H1 (cell line): ENCODE data around the gene NLRC5. TPM values are rescaled to one million over a fixed set of nuclear protein-coding genes. Genes with fewer than 3 reads are reported as not detected.

Source experiments
- CTCF ChIA-PET: fragments of 300-600 bp; sonication (Branson Sonifier 250); formaldehyde crosslinking; loops from one replicate; lab custom pipeline; 2021; ENCODE audit not compliant: partially characterized antibody; lab: Charles Lee
- POLR2A ChIA-PET: fragments of 300-600 bp; sonication (Branson Sonifier 250); formaldehyde crosslinking; loops from one replicate; lab custom pipeline; 2021; ENCODE audit warnings: inconsistent platforms; ENCODE audit not compliant: partially characterized antibody; lab: Charles Lee
- DNase-seq, 2 experiments: peaks; one replicate each; pipeline versions ENCODE4 v3.0.0 to v3.0.0-alpha.2; 2010 to 2022; ENCODE audit warnings: low spot score in 2 of 2, low read depth in 1 of 2, mixed read lengths in 1 of 2
- FAIRE-seq: peaks from 2 replicates; lab custom pipeline; 2011; peaks lifted over from hg19 to GRCh38; lab: Jason Lieb, UNC
- H2AFZ ChIP-seq: 2 replicates; pipeline ENCODE4 v1.8.1; 2012; ENCODE audit warnings: low read length, inconsistent platforms
- H2AK5ac ChIP-seq: 2 replicates; pipeline ENCODE4 v1.6.1; 2013; ENCODE audit warnings: low read depth, low read length
- H2BK120ac ChIP-seq: replicated peaks from 2 replicates; pipeline ENCODE3; 2013; ENCODE audit warnings: low read depth, low read length, inconsistent platforms
- H2BK12ac ChIP-seq: 2 replicates; pipeline ENCODE4 v1.6.1; 2013; ENCODE audit warnings: low read depth, low read length
- H2BK15ac ChIP-seq: 2 replicates; pipeline ENCODE4 v1.6.1; 2013; ENCODE audit warnings: low read length
- H2BK20ac ChIP-seq: 2 replicates; pipeline ENCODE4 v1.6.1; 2013; ENCODE audit warnings: low read length
- H2BK5ac ChIP-seq: 2 replicates; pipeline ENCODE4 v1.6.1; 2013; ENCODE audit warnings: low read depth, low read length
- H3K14ac ChIP-seq: 2 replicates; pipeline ENCODE4 v1.6.1; 2013; ENCODE audit warnings: inconsistent platforms; ENCODE audit not compliant: insufficient read length
- H3K18ac ChIP-seq: 2 replicates; pipeline ENCODE4 v1.6.1; 2013; ENCODE audit warnings: low read length; ENCODE audit errors: extremely low read depth
- H3K23ac ChIP-seq: 2 replicates; pipeline ENCODE4 v1.6.1; 2013; ENCODE audit warnings: inconsistent platforms; ENCODE audit not compliant: insufficient read length
- H3K23me2 ChIP-seq: 2 replicates; pipeline ENCODE4 v1.6.1; 2013; ENCODE audit warnings: low read depth, low read length
- H3K27ac ChIP-seq: 2 replicates; pipeline ENCODE4 v1.6.1; 2011; ENCODE audit warnings: low read depth, low read length, inconsistent platforms
- H3K27me3 ChIP-seq, 4 experiments: replicated peaks in 1 of 4; 1 replicate in 1 of 4; 2 replicates in 3 of 4; pipeline versions ENCODE4 v1.6.1 to v1.8.1; 2011 to 2013; ENCODE audit warnings: low read length in 3 of 4, mild to moderate bottlenecking in 3 of 4, inconsistent platforms in 2 of 4, mixed read lengths in 2 of 4, moderate library complexity in 1 of 4; ENCODE audit not compliant: control insufficient read depth in 3 of 4, insufficient read depth in 3 of 4; ENCODE audit errors: extremely low read depth in 1 of 4
- H3K36me3 ChIP-seq, 4 experiments: 2 replicates each; pipeline versions ENCODE4 v1.6.1 to v1.8.1; 2011 to 2013; ENCODE audit warnings: mild to moderate bottlenecking in 4 of 4, low read length in 3 of 4, moderate library complexity in 2 of 4, control low read depth in 1 of 4, inconsistent platforms in 1 of 4; ENCODE audit not compliant: insufficient read depth in 4 of 4, control insufficient read depth in 2 of 4
- H3K4ac ChIP-seq: replicated peaks from 2 replicates; pipeline ENCODE3; 2013; ENCODE audit warnings: low read length, low read depth, mixed read lengths, inconsistent platforms; ENCODE audit not compliant: insufficient read length
- H3K4me1 ChIP-seq, 4 experiments: replicated peaks in 1 of 4; 1 replicate in 1 of 4; 2 replicates in 3 of 4; pipeline versions ENCODE4 v1.6.1 to v1.8.1; 2011 to 2013; ENCODE audit warnings: low read length in 3 of 4, inconsistent platforms in 2 of 4, mixed read lengths in 1 of 4; ENCODE audit not compliant: insufficient read depth in 4 of 4, control insufficient read depth in 3 of 4
- H3K4me2 ChIP-seq, 2 experiments: 2 replicates each; pipeline versions ENCODE4 v1.6.1 to v1.8.1; 2011 to 2013; ENCODE audit warnings: low read depth in 2 of 2, low read length in 2 of 2, control low read depth in 1 of 2, inconsistent platforms in 1 of 2, mild to moderate bottlenecking in 1 of 2; ENCODE audit not compliant: insufficient read depth in 1 of 2
- H3K4me3 ChIP-seq, 4 experiments: fragments of 200-600, 300-600 bp in 1 of 4; sonication (generic), shearing (Covaris generic), sonication (Bioruptor Twin) in 1 of 4; 2 replicates each; pipeline versions ENCODE4 v1.5.1 to v1.8.1; 2011 to 2016; ENCODE audit warnings: low read length in 4 of 4, low read depth in 3 of 4, control low read depth in 2 of 4, inconsistent platforms in 2 of 4, mild to moderate bottlenecking in 2 of 4, mixed read lengths in 1 of 4, moderate library complexity in 1 of 4; ENCODE audit not compliant: insufficient read depth in 2 of 4; ENCODE audit errors: extremely low read depth in 1 of 4
- H3K56ac ChIP-seq: replicated peaks from 2 replicates; pipeline ENCODE3; 2013; ENCODE audit warnings: low read depth, mild to moderate bottlenecking, mixed read lengths, low read length, inconsistent platforms; ENCODE audit not compliant: insufficient read length
- H3K79me1 ChIP-seq: 2 replicates; pipeline ENCODE4 v1.6.1; 2013; ENCODE audit warnings: low read depth, low read length, control low read depth
- H3K79me2 ChIP-seq, 2 experiments: 2 replicates each; pipeline versions ENCODE4 v1.6.1 to v1.8.1; 2012 to 2013; ENCODE audit warnings: low read length in 2 of 2, mild to moderate bottlenecking in 2 of 2, inconsistent platforms in 1 of 2; ENCODE audit not compliant: insufficient read depth in 2 of 2, control insufficient read depth in 1 of 2
- H3K9ac ChIP-seq, 4 experiments: replicated peaks in 1 of 4; 1 replicate in 1 of 4; 2 replicates in 3 of 4; pipeline versions ENCODE4 v1.6.1 to v1.8.1; 2011 to 2013; ENCODE audit warnings: low read depth in 3 of 4, low read length in 3 of 4, control low read depth in 2 of 4, mild to moderate bottlenecking in 2 of 4, moderate library complexity in 2 of 4, inconsistent platforms in 1 of 4; ENCODE audit errors: extremely low read depth in 1 of 4
- H3K9me3 ChIP-seq, 2 experiments: 2 replicates each; pipeline versions ENCODE4 v1.6.1 to v1.8.1; 2012 to 2013; ENCODE audit warnings: mild to moderate bottlenecking in 2 of 2, moderate library complexity in 2 of 2, control low read depth in 1 of 2, inconsistent platforms in 1 of 2, low read depth in 1 of 2, low read length in 1 of 2, mixed read lengths in 1 of 2; ENCODE audit not compliant: insufficient read depth in 2 of 2
- H4K20me1 ChIP-seq, 2 experiments: replicated peaks in 1 of 2; 2 replicates each; pipeline versions ENCODE3 to v1.8.1; 2011 to 2013; ENCODE audit warnings: inconsistent platforms in 2 of 2, low read length in 2 of 2, mild to moderate bottlenecking in 1 of 2; ENCODE audit not compliant: insufficient read depth in 2 of 2, control insufficient read depth in 1 of 2
- H4K5ac ChIP-seq: 2 replicates; pipeline ENCODE4 v1.6.1; 2013; ENCODE audit warnings: low read length, low read depth, mixed read lengths, inconsistent platforms; ENCODE audit not compliant: insufficient read length
- H4K8ac ChIP-seq: 2 replicates; pipeline ENCODE4 v1.8.0; 2013; ENCODE audit warnings: mild to moderate bottlenecking, moderate library complexity, low read length, inconsistent platforms; ENCODE audit not compliant: insufficient read depth; ENCODE audit errors: extremely low read depth
- H4K91ac ChIP-seq: replicated peaks from 2 replicates; pipeline ENCODE3; 2013; ENCODE audit warnings: low read length, mixed read lengths, inconsistent platforms; ENCODE audit not compliant: insufficient read length
- BACH1 ChIP-seq: IDR thresholded peaks from 2 replicates; pipeline ENCODE4 v1.6.1; 2012; ENCODE audit warnings: low read length, improper control_type of control experiment
- CHD1 ChIP-seq: IDR thresholded peaks from 2 replicates; pipeline ENCODE4 v1.6.1; 2012; ENCODE audit warnings: low read depth, low read length, improper control_type of control experiment
- HDAC6 ChIP-seq: IDR thresholded peaks from one replicate; pipeline ENCODE4 v1.7.1; 2012; ENCODE audit warnings: low read depth, mild to moderate bottlenecking, inconsistent platforms, low read length, moderate library complexity
- JUN ChIP-seq: IDR thresholded peaks from 2 replicates; pipeline ENCODE4 v1.6.1; 2011; ENCODE audit warnings: low read depth, mild to moderate bottlenecking, improper control_type of control experiment, low read length
- KDM5A ChIP-seq: fragments of 200-600 bp; IDR thresholded peaks from 2 replicates; pipeline ENCODE4 v1.7.1; 2012; ENCODE audit warnings: mild to moderate bottlenecking, low read length, inconsistent platforms, mixed read lengths
- NRF1 ChIP-seq: IDR thresholded peaks from 2 replicates; pipeline ENCODE4 v1.6.1; 2011; ENCODE audit warnings: mild to moderate bottlenecking, low read depth, low read length, improper control_type of control experiment
- PHF8 ChIP-seq: fragments of 200-600 bp; sonication (generic); conservative IDR thresholded peaks from 2 replicates; pipeline ENCODE4 v1.7.1; 2012; ENCODE audit warnings: low read depth, mild to moderate bottlenecking, inconsistent platforms, low read length, moderate library complexity
- RNF2 ChIP-seq: fragments of 200-900, 300-1000 bp; sonication (generic); IDR thresholded peaks from 2 replicates; pipeline ENCODE4 v1.7.1; 2016; ENCODE audit warnings: borderline replicate concordance, low read depth, mild to moderate bottlenecking, antibody characterized with exemption, low read length; ENCODE audit not compliant: poor library complexity, severe bottlenecking; ENCODE audit errors: missing control alignments
- RXRA ChIP-seq: IDR thresholded peaks from 2 replicates; pipeline ENCODE4 v1.6.1; 2011; ENCODE audit warnings: low read depth, mild to moderate bottlenecking, low read length, moderate library complexity; ENCODE audit not compliant: insufficient read depth
- SUZ12 ChIP-seq: fragments of 200-600 bp; sonication (generic); IDR thresholded peaks from 2 replicates; pipeline ENCODE4 v1.6.1; 2012; ENCODE audit warnings: mild to moderate bottlenecking, inconsistent platforms, low read length, moderate library complexity, mixed read lengths
- TCF12 ChIP-seq: IDR thresholded peaks from 2 replicates; pipeline ENCODE4 v1.6.1; 2011; ENCODE audit warnings: low read depth, mild to moderate bottlenecking, low read length
- WGBS, 2 experiments: shearing (Covaris generic) in 1 of 2; methylation state at CpG; one replicate each; pipeline versions ENCODE4 v1.1.6 to v1.1.7; 2013 to 2015; ENCODE audit warnings: low lambda C conversion rate in 2 of 2, mixed read lengths in 2 of 2, inconsistent platforms in 1 of 2, low coverage in 1 of 2, missing lambda C conversion rate in 1 of 2; ENCODE audit not compliant: insufficient replicate concordance in 2 of 2, insufficient coverage in 1 of 2, insufficient read length in 1 of 2; ENCODE audit errors: extremely low coverage in 1 of 2, missing lambda C conversion rate in 1 of 2; 5-methylcytosine and 5-hydroxymethylcytosine counted together
- polyA plus RNA-seq, 7 experiments: library from polyadenylated mRNA; depleted of rRNA in 3 of 7; stranded (reverse) in 5 of 7; unstranded in 2 of 7; fragments of >200 nt in 5 of 7; fragments of 200-250 nt in 2 of 7; gene quantifications; 1 replicate in 5 of 7; 2 replicates in 1 of 7; 4 replicates in 1 of 7; pipeline versions ENCODE4 v1.2.1 to v1.2.3, GENCODE V29; 2011 to 2013; ENCODE audit warnings: missing spikeins in 2 of 7, mixed read lengths in 2 of 7
- total RNA-seq: library from RNA; stranded (reverse); fragmentation: NEBNext Ultra II Directional; extraction: Animal tissue kit (Norgen Biotek cat#: 25700); gene quantifications from 2 replicates; pipeline ENCODE4 v1.2.1, GENCODE V29; 2021

The NLRC5 gene
- total and polyA plus RNA-seq, 2 of the 8 experiments (the other 6 are each of a cell fraction or from before 2014, with no cell fraction given): 2.2 to 3.2 TPM

DNA sequence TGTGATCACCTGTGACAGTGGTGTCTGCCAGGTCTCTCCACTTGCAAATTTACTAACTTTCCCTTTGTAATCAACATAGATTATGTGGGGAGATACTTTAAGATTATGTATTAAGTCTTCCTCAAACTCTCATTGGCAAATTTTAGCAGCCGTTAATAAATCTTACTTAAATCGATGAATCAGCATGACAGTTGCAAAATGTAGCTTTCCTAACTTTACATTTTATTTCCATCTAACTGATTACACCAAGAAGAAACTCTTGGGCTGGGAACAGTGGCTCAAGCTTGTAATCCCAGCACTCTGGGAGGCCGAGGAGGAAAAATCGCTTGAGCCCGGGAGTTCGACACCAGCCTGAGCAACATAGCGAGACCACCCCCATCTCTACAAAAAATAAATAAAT, 79.7 kb downstream of the NLRC5 start:
- no peak overlapping the region for H3K23ac ChIP-seq
- no peaks in the 10 kb centered on the region for H3K36me3 ChIP-seq
- no peak overlapping the region for H3K9ac ChIP-seq
- no peak overlapping the region for H2BK12ac ChIP-seq
- H2BK20ac ChIP-seq: no peak overlapping the region
- H3K4ac ChIP-seq: no peak overlapping the region
- no peak overlapping the region for H3K14ac ChIP-seq
- peaks cover 16% of the 10 kb centered on the region; the same call in 1 of the 2 replicates for H3K23me2 ChIP-seq
- no peak overlapping the region for H2AK5ac ChIP-seq
- H4K20me1 ChIP-seq: no peaks in the 10 kb centered on the region
- H2BK5ac ChIP-seq: no peak overlapping the region
- no peak overlapping the region for H3K4me3 ChIP-seq
- TF ChIP-seq NRF1: no peak
- no peak for TF ChIP-seq PHF8
- TF ChIP-seq BACH1: no peak
- TF ChIP-seq RXRA: no peak
- no peak for TF ChIP-seq HDAC6
- TF ChIP-seq KDM5A: no peak
- no peak for TF ChIP-seq SUZ12
- TF ChIP-seq TCF12: no peak
- no peak for TF ChIP-seq RNF2
- TF ChIP-seq JUN: no peak
- TF ChIP-seq CHD1: no peak
- TF ChIP-seq, all 59 proteins: peak for 0
- Histone ChIP-seq H4K91ac (no peak overlapping the region), H3K18ac (no peak overlapping the region), H3K79me1 (no peaks in the 10 kb centered on the region), H3K4me1 (peaks cover 0 to 3% (median 0%) of the 10 kb centered on the region in 4 experiments; a peak in 1 of 7 replicates), H2AFZ (no peak overlapping the region), H2BK15ac (no peak overlapping the region), H3K79me2 (no peaks in the 10 kb centered on the region), H3K27me3 (no peaks in the 10 kb centered on the region), H4K5ac (no peak overlapping the region), H3K4me2 (no peak overlapping the region), H3K9me3 (no peaks in the 10 kb centered on the region), H2BK120ac (no peak overlapping the region), H3K56ac (no peak overlapping the region), H3K27ac (no peak overlapping the region), H4K8ac (no peak overlapping the region)
- CTCF ChIA-PET: interaction anchor here (1.1 kb wide), 2 partner anchors 38 to 61 kb away, joined by 3 read pairs; no protein-coding TSS in a partner anchor
- no peak for FAIRE-seq
- 86% methylated on average over 7 of the region's 7 CpGs; no CpG with 5 or more reads in 1 of the 2 experiments for WGBS, 2 experiments
- no peak for DNase-seq
- POLR2A ChIA-PET: interaction anchor here (1.1 kb wide), 1 partner anchor 9 kb away, joined by 3 read pairs; no protein-coding TSS in a partner anchor
